PC-3 (cell line): ENCODE results near the gene PSKH1. TPM values are rescaled to one million over a fixed set of nuclear protein-coding genes. Genes with fewer than 3 reads are reported as not detected.
"Not testable (repeated sequence)": the region's sequence is repeated elsewhere in the genome, so short reads cannot be mapped to it uniquely, and the experiment has no call there.

Source experiments
- ATAC-seq: fragments of 200-7000 bp; cut with Tn5 transposase; 2 replicates; pipeline ENCODE4 v1.9.1; 2020; ENCODE audit warnings: mild to moderate bottlenecking, moderate library complexity
- BruUV-seq: library from RNA; stranded (reverse); fragments of 400-500 nt; replicated peaks from 2 replicates; lab custom pipeline; 2021; lab: Mats Ljungman, UMichigan
- CTCF ChIA-PET: fragments of 300-600 bp; sonication (Branson Sonifier 250); formaldehyde crosslinking; loops from one replicate; lab custom pipeline; 2022; ENCODE audit warnings: antibody characterized with exemption; lab: Charles Lee
- POLR2A ChIA-PET: fragments of 300-600 bp; sonication (Branson Sonifier 250); formaldehyde crosslinking; loops from one replicate; lab custom pipeline; 2022; ENCODE audit warnings: antibody characterized with exemption; ENCODE audit not compliant: unreplicated experiment; lab: Charles Lee
- DNase-seq: peaks from one replicate; pipeline ENCODE4 v3.0.0-alpha.2; 2015
- H2AFZ ChIP-seq: fragments of 300-600 bp; sonication (generic); 2 replicates; pipeline ENCODE4 v1.6.0; 2016; ENCODE audit warnings: antibody characterized with exemption, low read length
- H3F3A ChIP-seq: fragments of 300-600 bp; sonication (generic); one replicate; pipeline ENCODE4 v1.6.0; 2017; ENCODE audit warnings: antibody characterized with exemption, low read length, control low read depth, mild to moderate bottlenecking; ENCODE audit not compliant: unreplicated experiment
- H3K27ac ChIP-seq: fragments of 300-600 bp; sonication (generic); 2 replicates; pipeline ENCODE4 v1.5.1; 2016; ENCODE audit warnings: mild to moderate bottlenecking, low read length
- H3K27me3 ChIP-seq: fragments of 300-600 bp; sonication (generic); 2 replicates; pipeline ENCODE4 v1.6.1; 2016; ENCODE audit warnings: low read length, mixed read lengths
- H3K36me3 ChIP-seq: fragments of 300-600 bp; sonication (generic); 2 replicates; pipeline ENCODE4 v1.6.1; 2016; ENCODE audit warnings: low read depth, mixed run types, low read length, mixed read lengths
- H3K4me1 ChIP-seq: fragments of 300-600 bp; sonication (generic); 2 replicates; pipeline ENCODE4 v1.5.1; 2016; ENCODE audit warnings: low read length; ENCODE audit not compliant: insufficient read depth
- H3K4me2 ChIP-seq: fragments of 300-600 bp; sonication (generic); 2 replicates; pipeline ENCODE4 v1.6.0; 2016; ENCODE audit warnings: low read length
- H3K4me3 ChIP-seq: fragments of 300-600 bp; sonication (generic); 2 replicates; pipeline ENCODE4 v1.5.1; 2016; ENCODE audit warnings: mild to moderate bottlenecking, low read length, mixed read lengths
- H3K79me2 ChIP-seq: fragments of 300-600 bp; sonication (generic); 2 replicates; pipeline ENCODE4 v1.6.1; 2017; ENCODE audit warnings: low read length, mixed read lengths
- H3K9ac ChIP-seq: fragments of 300-600 bp; sonication (generic); 2 replicates; pipeline ENCODE4 v1.6.0; 2016; ENCODE audit warnings: mild to moderate bottlenecking, low read length
- H3K9me2 ChIP-seq: fragments of 300-600 bp; sonication (generic); replicated peaks from 2 replicates; pipeline ENCODE4 v1.6.1; 2016; ENCODE audit warnings: mixed run types, low read length, mixed read lengths
- H3K9me3 ChIP-seq: fragments of 300-600 bp; sonication (generic); 2 replicates; pipeline ENCODE4 v1.6.1; 2016; ENCODE audit warnings: low read length, mixed read lengths
- H4K20me1 ChIP-seq: fragments of 300-600 bp; sonication (generic); 2 replicates; pipeline ENCODE4 v1.6.1; 2016; ENCODE audit warnings: low read length, mixed read lengths
- CTCF ChIP-seq: fragments of 300-600 bp; sonication (generic); conservative IDR thresholded peaks from 2 replicates; pipeline ENCODE4 v1.5.1; 2017; ENCODE audit warnings: antibody characterized with exemption, low read depth, mild to moderate bottlenecking, low read length
- EZH2 ChIP-seq: fragments of 300-600 bp; sonication (generic); IDR thresholded peaks from one replicate; pipeline ENCODE4 v1.6.1; 2017; ENCODE audit warnings: antibody characterized with exemption, mild to moderate bottlenecking, low read length; ENCODE audit not compliant: unreplicated experiment
- EZH2phosphoT487 ChIP-seq: fragments of 300-600 bp; sonication (generic); IDR thresholded peaks from 2 replicates; pipeline ENCODE4 v1.6.1; 2018; ENCODE audit warnings: mild to moderate bottlenecking, antibody characterized with exemption, low read length, borderline replicate concordance
- intact Hi-C: fragments of 100-400 bp; cut with micrococcal nuclease; formaldehyde crosslinking; loops from 2 replicates; pipeline ENCODE4 v1.9.0; 2023
- total RNA-seq: library from RNA; depleted of rRNA; stranded (reverse); fragments of >200 nt; gene quantifications from 2 replicates; pipeline ENCODE4 v1.2.3, GENCODE V29; 2014

Gene PSKH1
- total RNA-seq, 1 experiment from 2014 or later = 6.6 TPM

- Histone ChIP-seq H3F3A (no peaks in the 10 kb centered on the region), H3K4me3 (no peak overlapping the region), H3K9me2 (no peaks in the 10 kb centered on the region), H3K4me1 (peaks cover 36% of the 10 kb centered on the region), H3K9ac (no peak overlapping the region), H3K27me3 (no peaks in the 10 kb centered on the region), H3K4me2 (no peak overlapping the region), H2AFZ (no peak overlapping the region), H3K27ac (peak overlapping the region; percentile 87; the same call in 1 of the 2 replicates), H3K79me2 (peaks cover 82% of the 10 kb centered on the region), H4K20me1 (peaks cover 7% of the 10 kb centered on the region; the same call in 1 of the 2 replicates), H3K9me3 (no peaks in the 10 kb centered on the region), H3K36me3 (peaks cover 18% of the 10 kb centered on the region)
- BruUV-seq = no TSS peak
- ChIA-PET POLR2A (no interaction called here), CTCF (interaction anchor here (0.9 kb wide), 1 partner anchor 45 kb away, joined by 5 read pairs; no protein-coding TSS in a partner anchor)
- intact Hi-C loops = loop anchor here (2.0 kb wide), 1 partner anchor 15 kb away; the partner anchor contains the start of genes CENPT and NUTF2
- DNase-seq = no peak
- ATAC-seq = no peak
- TF ChIP-seq EZH2 (no peak), EZH2phosphoT487 (no peak), CTCF (no peak)
Measured at GRCh38 chr16:67861877-67862276, 31.2 kb upstream of the PSKH1 start.

GRCh38 chr16:67862623-67863583, 30.2 kb upstream of the PSKH1 start:
- H3K4me3 ChIP-seq = no peak overlapping the region
- no peaks in the 10 kb centered on the region for H3K9me3 ChIP-seq
- POLR2A ChIA-PET = no interaction called here
- H3K9ac ChIP-seq = no peak overlapping the region
- peaks cover 74% of the 10 kb centered on the region for H3K79me2 ChIP-seq
- peaks cover 7% of the 10 kb centered on the region; the same call in 1 of the 2 replicates for H4K20me1 ChIP-seq
- H3K36me3 ChIP-seq = peaks cover 18% of the 10 kb centered on the region
- no TSS peak for BruUV-seq
- no peak for ATAC-seq
- H3K4me1 ChIP-seq = peaks cover 28% of the 10 kb centered on the region
- H3F3A ChIP-seq = no peaks in the 10 kb centered on the region
- CTCF ChIA-PET = interaction anchor here (0.5 kb wide), 1 partner anchor 321 kb away, joined by 3 read pairs; no protein-coding TSS in a partner anchor
- no peak for DNase-seq
- H3K27ac ChIP-seq = no peak overlapping the region
- no peaks in the 10 kb centered on the region for H3K9me2 ChIP-seq
- H3K27me3 ChIP-seq = no peaks in the 10 kb centered on the region
- no peak overlapping the region for H2AFZ ChIP-seq
- H3K4me2 ChIP-seq = no peak overlapping the region
- TF ChIP-seq CTCF (no peak), EZH2 (no peak), EZH2phosphoT487 (no peak)
- intact Hi-C loops = no loop called here

- POLR2A ChIA-PET, H3K9me2 ChIP-seq, H3K27me3 ChIP-seq, H4K20me1 ChIP-seq, H3F3A ChIP-seq, intact Hi-C loops, H3K27ac ChIP-seq, H3K9ac ChIP-seq, H2AFZ ChIP-seq, H3K4me3 ChIP-seq, H3K4me2 ChIP-seq, H3K9me3 ChIP-seq, ATAC-seq, BruUV-seq, CTCF ChIA-PET, DNase-seq: not testable (repeated sequence)
- peaks cover 17% of the 10 kb centered on the region for H3K4me1 ChIP-seq
- H3K79me2 ChIP-seq = peaks cover 63% of the 10 kb centered on the region
- peaks cover 22% of the 10 kb centered on the region for H3K36me3 ChIP-seq
Measured at GRCh38 chr16:67864044-67864443, 29.0 kb upstream of the PSKH1 start.
